Chondrocyte (in vitro differentiated cells): Measurements from ENCODE around the gene TGFBR3. TPM values are rescaled to one million over a fixed set of nuclear protein-coding genes. Genes with fewer than 3 reads are reported as not detected.

Experiments
- DNase-seq: peaks from one replicate; pipeline ENCODE4 v3.0.0; 2021; ENCODE audit warnings: mixed read lengths, low spot score
- H3K27ac Mint-ChIP-seq: one replicate; pipeline ENCODE4 v1.8.0; 2021; ENCODE audit warnings: mild to moderate bottlenecking, moderate library complexity, mixed read lengths; ENCODE audit not compliant: unreplicated experiment
- H3K27me3 Mint-ChIP-seq: 2 replicates; pipeline ENCODE4 v1.8.0; 2021; ENCODE audit warnings: low read depth, mixed read lengths
- H3K36me3 Mint-ChIP-seq: 2 replicates; pipeline ENCODE4 v1.8.0; 2021; ENCODE audit warnings: low read depth, mixed read lengths
- H3K4me1 Mint-ChIP-seq: 2 replicates; pipeline ENCODE4 v1.8.0; 2021; ENCODE audit warnings: low read depth, mild to moderate bottlenecking, mixed read lengths
- H3K4me3 Mint-ChIP-seq: one replicate; pipeline ENCODE4 v1.8.0; 2021; ENCODE audit warnings: mild to moderate bottlenecking, moderate library complexity, mixed read lengths; ENCODE audit not compliant: unreplicated experiment
- H3K9me3 Mint-ChIP-seq: 2 replicates; pipeline ENCODE4 v1.8.0; 2021; ENCODE audit warnings: low read depth, mixed read lengths
- total RNA-seq: library from RNA; stranded (reverse); gene quantifications from 3 replicates; pipeline ENCODE4 v1.2.1, GENCODE V29; 2021
- TF ChIP-seq, protein P1 (sequence below): fragments of 200-600 bp; sonication (generic); IDR thresholded peaks from 2 replicates; pipeline ENCODE4 v1.5.0; 2021; ENCODE audit warnings: antibody characterized with exemption, mild to moderate bottlenecking, moderate library complexity

TGFBR3 gene
- total RNA-seq, 1 donor from 2014 or later = 1.4 TPM

DNA sequence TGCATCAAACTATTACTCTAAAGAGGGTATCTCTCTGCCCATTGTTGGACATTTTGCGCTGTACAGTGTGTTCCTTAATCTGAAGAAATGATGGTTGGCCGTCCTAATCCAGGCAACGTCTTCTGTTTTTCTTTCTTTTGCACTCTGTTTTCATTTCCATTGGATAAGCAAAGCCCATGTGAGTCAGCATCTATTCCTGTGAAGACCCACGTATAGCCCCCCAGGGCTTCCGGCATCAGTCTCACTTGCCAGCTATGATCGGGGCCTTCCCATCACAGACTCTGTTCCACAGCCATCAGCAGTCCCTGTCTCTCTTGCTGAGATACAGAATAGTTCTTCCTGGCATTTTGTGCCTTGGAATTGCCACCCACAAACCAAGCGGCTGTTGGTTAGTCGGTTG, 34.0 kb upstream of the TGFBR3 start:
- Mint-ChIP-seq H3K9me3 (peaks cover 7% of the 10 kb centered on the region), H3K4me3 (no peak overlapping the region), H3K27ac (no peak overlapping the region), H3K36me3 (no peaks in the 10 kb centered on the region), H3K4me1 (peaks cover 16% of the 10 kb centered on the region), H3K27me3 (no peaks in the 10 kb centered on the region)
- TF ChIP-seq, protein P1, sequence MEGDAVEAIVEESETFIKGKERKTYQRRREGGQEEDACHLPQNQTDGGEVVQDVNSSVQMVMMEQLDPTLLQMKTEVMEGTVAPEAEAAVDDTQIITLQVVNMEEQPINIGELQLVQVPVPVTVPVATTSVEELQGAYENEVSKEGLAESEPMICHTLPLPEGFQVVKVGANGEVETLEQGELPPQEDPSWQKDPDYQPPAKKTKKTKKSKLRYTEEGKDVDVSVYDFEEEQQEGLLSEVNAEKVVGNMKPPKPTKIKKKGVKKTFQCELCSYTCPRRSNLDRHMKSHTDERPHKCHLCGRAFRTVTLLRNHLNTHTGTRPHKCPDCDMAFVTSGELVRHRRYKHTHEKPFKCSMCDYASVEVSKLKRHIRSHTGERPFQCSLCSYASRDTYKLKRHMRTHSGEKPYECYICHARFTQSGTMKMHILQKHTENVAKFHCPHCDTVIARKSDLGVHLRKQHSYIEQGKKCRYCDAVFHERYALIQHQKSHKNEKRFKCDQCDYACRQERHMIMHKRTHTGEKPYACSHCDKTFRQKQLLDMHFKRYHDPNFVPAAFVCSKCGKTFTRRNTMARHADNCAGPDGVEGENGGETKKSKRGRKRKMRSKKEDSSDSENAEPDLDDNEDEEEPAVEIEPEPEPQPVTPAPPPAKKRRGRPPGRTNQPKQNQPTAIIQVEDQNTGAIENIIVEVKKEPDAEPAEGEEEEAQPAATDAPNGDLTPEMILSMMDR = no peak
- DNase-seq = no peak

DNA sequence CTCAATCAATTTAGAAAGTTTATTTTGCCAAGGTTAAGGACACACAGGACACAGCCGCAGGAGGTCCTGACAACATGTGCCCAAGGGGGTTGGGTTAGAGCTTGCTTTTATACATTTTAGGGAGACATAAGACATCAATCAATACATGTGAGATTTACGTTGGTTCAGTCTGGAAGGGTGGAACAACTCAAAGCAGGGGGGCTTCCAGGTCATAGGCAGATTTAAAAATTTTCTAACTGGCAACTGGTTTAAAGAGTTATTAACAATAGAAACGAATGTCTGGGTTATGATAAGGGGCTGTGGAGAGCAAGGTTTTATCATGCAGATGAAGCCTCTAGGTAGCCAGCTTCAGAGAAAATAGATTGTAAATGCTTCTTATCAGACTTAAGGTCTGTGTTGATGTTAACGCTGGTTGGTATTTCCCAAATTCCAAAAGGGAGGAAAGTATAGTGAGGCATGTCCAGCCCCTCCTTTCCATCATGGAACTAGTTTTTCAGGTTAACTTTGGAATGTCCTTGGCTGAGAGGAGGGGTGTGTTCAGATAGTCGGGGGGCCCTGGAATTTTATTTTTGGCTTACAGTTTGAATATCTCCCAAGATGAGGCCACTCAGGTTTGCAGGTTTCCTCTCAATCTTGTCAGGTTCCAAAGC, 31.0 kb upstream of the TGFBR3 start:
- no peaks in the 10 kb centered on the region for H3K27me3 Mint-ChIP-seq
- TF ChIP-seq, protein P1 = no peak
- H3K27ac Mint-ChIP-seq = no peak overlapping the region
- H3K4me1 Mint-ChIP-seq = peaks cover 8% of the 10 kb centered on the region
- no peaks in the 10 kb centered on the region for H3K36me3 Mint-ChIP-seq
- no peak overlapping the region for H3K4me3 Mint-ChIP-seq
- no peaks in the 10 kb centered on the region for H3K9me3 Mint-ChIP-seq
- no peak for DNase-seq

DNA sequence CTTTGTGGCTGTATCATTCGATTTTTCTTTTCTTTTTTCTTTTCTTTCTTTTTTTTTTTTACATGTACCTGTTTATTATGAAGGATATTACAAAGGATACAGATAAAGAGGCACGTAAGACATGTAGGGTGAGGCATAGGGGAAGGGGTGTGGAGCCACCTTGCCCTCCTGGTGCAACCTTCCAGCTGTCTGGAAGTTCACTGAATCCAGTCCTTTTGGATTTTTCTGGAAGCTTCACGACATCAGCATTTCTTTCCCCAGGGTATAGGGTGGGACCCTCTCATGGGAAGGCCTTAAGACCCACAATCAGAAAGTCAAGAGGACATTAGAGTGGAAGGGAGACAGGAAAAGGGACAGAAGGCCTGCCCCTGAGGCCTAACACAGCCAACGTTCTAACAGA, 30.1 kb upstream of the TGFBR3 start:
- Mint-ChIP-seq H3K4me1 (peaks cover 8% of the 10 kb centered on the region), H3K4me3 (no peak overlapping the region), H3K27me3 (no peaks in the 10 kb centered on the region), H3K9me3 (no peaks in the 10 kb centered on the region), H3K27ac (no peak overlapping the region), H3K36me3 (no peaks in the 10 kb centered on the region)
- DNase-seq = no peak
- TF ChIP-seq, protein P1 = no peak

DNA sequence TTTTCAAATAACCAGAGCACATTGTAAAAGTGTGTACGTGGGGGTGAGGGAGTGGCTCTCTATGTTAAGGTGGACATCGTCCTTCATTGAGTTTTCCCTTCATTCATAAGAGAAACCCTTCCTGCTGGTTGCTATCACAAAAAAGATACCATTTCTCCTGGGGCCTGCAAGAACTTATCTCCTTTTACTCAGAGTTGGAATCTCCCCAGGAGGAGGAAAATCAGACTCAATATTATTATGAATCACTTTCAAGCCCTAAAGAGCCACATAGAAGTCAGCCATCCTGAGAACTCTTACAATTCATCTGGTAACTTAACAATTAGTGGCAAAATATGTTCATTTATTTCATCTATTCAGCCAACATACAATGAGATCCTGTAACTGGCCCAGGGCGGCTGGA, 27.1 kb upstream of the TGFBR3 start:
- DNase-seq = no peak
- Mint-ChIP-seq H3K36me3 (no peaks in the 10 kb centered on the region), H3K4me1 (no peaks in the 10 kb centered on the region), H3K27me3 (no peaks in the 10 kb centered on the region), H3K9me3 (no peaks in the 10 kb centered on the region), H3K4me3 (no peak overlapping the region), H3K27ac (no peak overlapping the region)
- TF ChIP-seq, protein P1 = no peak

DNA sequence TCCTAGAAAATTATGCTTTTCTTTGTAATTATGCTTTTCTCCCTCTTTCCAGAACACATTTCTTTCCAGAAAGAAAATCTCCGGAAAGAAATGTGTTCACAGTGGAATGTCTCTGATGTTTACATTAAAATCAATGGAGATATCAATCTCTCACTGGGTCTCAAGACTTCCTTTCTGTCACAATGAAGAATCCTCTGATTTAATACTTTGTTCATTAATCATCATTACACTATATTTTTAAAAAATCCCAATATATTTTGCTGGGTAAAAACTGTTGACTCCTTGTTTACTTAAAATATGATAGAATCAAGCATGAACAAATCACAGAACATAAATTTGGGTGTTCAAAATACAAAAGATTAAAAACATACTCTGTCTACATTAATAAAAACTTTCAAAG, 26.3 kb upstream of the TGFBR3 start:
- Mint-ChIP-seq H3K9me3 (no peaks in the 10 kb centered on the region), H3K4me1 (no peaks in the 10 kb centered on the region), H3K36me3 (no peaks in the 10 kb centered on the region), H3K27ac (no peak overlapping the region), H3K27me3 (no peaks in the 10 kb centered on the region), H3K4me3 (no peak overlapping the region)
- TF ChIP-seq, protein P1 = no peak
- no peak for DNase-seq
